Measurements from ENCODE around the gene LIMK1. TPM values are rescaled to one million over a fixed set of nuclear protein-coding genes. Genes with fewer than 3 reads are reported as not detected.

Gene LIMK1
- total RNA-seq, 2 experiments from 2014 or later: 7.8 to 8.2 TPM

DNA sequence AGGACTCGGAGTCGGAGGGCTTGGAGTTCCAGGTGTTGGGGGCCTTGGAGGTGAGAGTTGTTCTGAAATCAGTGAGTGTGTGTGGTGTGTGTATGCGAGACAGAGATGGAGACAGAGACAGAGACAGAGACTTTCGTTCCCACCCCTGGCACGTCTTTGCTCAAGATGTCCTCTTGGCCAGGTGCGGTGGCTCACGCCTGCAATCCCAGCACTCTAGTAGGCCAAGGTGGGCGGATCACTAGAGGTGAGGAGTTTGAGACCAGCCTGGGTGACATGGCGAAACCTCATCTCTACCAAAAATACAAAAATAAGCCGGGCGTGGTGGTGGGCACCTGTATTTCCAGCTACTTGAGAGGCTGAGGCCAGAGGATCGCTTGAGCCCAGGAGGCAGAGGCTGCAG lies 20.0 kb upstream of the LIMK1 start:
- DNase-seq (no peak), ATAC-seq (ENCODE audit: poor library complexity) (no peak)
- POLR2A ChIA-PET: no interaction called here
- intact Hi-C loops (cut with DNase I, micrococcal nuclease): no loop called here
- Histone ChIP-seq H3K4me3 (ENCODE audit: low read length) (no peak overlapping the region), H3K27me3 (ENCODE audit: control insufficient read depth in 1 of 2, insufficient read depth in 2 of 2, low read length in 2 of 2) (no peaks in the 10 kb centered on the region), H3K27ac (ENCODE audit: low read depth in 1 of 2, low read length in 2 of 2) (no peak overlapping the region), H3K4me1 (ENCODE audit: insufficient read depth, low read length) (peaks cover 10% of the 10 kb centered on the region), H3K9me3 (ENCODE audit: control insufficient read depth in 1 of 2, insufficient read depth in 1 of 2, low read length in 2 of 2) (no peaks in the 10 kb centered on the region), H3K36me3 (ENCODE audit: insufficient read depth, low read length) (no peaks in the 10 kb centered on the region)
- Mint-ChIP-seq H3K27me3 (no peaks in the 10 kb centered on the region), H3K4me1 (ENCODE audit: low read depth) (no peaks in the 10 kb centered on the region), H3K36me3 (ENCODE audit: low read depth) (no peaks in the 10 kb centered on the region), H3K9me3 (no peaks in the 10 kb centered on the region), H3K27ac (no peak overlapping the region), H3K4me3 (no peak overlapping the region)
- no peak for TF ChIP-seq CTCF (IDR thresholded peaks at IDR 0.05)
- CTCF ChIA-PET: interaction anchor here (0.6 kb wide), 1 partner anchor 198 kb away, joined by 4 read pairs; no protein-coding TSS in a partner anchor

- no peaks in the 10 kb centered on the region for H3K36me3 ChIP-seq (ENCODE audit: insufficient read depth, low read length)
- no peak overlapping the region for H3K4me3 Mint-ChIP-seq
- peaks cover 10% of the 10 kb centered on the region for H3K4me1 ChIP-seq (ENCODE audit: insufficient read depth, low read length)
- intact Hi-C loops (cut with DNase I, micrococcal nuclease): loop anchor here (5.0 kb wide), 2 partner anchors 38 to 118 kb away; no protein-coding TSS in a partner anchor
- no peaks in the 10 kb centered on the region for H3K27me3 Mint-ChIP-seq
- no peak overlapping the region for H3K4me3 ChIP-seq (ENCODE audit: low read length)
- POLR2A ChIA-PET: no interaction called here
- no peak overlapping the region for H3K27ac Mint-ChIP-seq
- no peaks in the 10 kb centered on the region for H3K9me3 ChIP-seq (ENCODE audit: control insufficient read depth in 1 of 2, insufficient read depth in 1 of 2, low read length in 2 of 2)
- ATAC-seq (ENCODE audit: poor library complexity) (no peak), DNase-seq (no peak)
- H3K36me3 Mint-ChIP-seq (ENCODE audit: low read depth): no peaks in the 10 kb centered on the region
- no peaks in the 10 kb centered on the region for H3K4me1 Mint-ChIP-seq (ENCODE audit: low read depth)
- no peak for TF ChIP-seq CTCF (IDR thresholded peaks at IDR 0.05)
- H3K27ac ChIP-seq (ENCODE audit: low read depth in 1 of 2, low read length in 2 of 2): no peak overlapping the region
- CTCF ChIA-PET: no interaction called here
- no peaks in the 10 kb centered on the region for H3K27me3 ChIP-seq (ENCODE audit: control insufficient read depth in 1 of 2, insufficient read depth in 2 of 2, low read length in 2 of 2)
- no peaks in the 10 kb centered on the region for H3K9me3 Mint-ChIP-seq
Observed at GRCh38 chr7:74064696-74065095, 18.9 kb upstream of the LIMK1 start.

DNA sequence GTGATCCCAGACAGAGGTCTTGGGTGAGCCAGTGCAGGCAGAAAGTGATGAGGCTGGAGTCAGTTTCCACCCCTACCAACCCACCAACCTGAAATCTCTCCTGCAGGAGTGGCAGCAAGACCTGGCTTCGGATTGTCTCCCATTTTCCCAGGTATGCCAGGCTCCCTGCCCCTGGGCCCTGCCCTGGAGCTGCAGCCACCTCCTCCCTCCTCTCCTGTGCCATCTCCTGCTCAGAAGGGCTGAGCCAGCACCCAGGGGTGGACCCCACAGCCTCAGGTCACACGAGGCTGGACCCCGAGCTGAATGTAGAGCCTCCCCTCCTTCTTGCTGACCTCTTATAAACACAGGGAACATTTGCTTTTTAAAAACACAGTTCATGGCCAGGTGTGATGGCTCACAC lies 17.0 kb upstream of the LIMK1 start:
- Histone ChIP-seq H3K36me3 (ENCODE audit: insufficient read depth, low read length) (no peaks in the 10 kb centered on the region), H3K4me3 (ENCODE audit: low read length) (no peak overlapping the region), H3K4me1 (ENCODE audit: insufficient read depth, low read length) (peaks cover 9% of the 10 kb centered on the region), H3K27ac (ENCODE audit: low read depth in 1 of 2, low read length in 2 of 2) (no peak overlapping the region), H3K9me3 (ENCODE audit: control insufficient read depth in 1 of 2, insufficient read depth in 1 of 2, low read length in 2 of 2) (no peaks in the 10 kb centered on the region), H3K27me3 (ENCODE audit: control insufficient read depth in 1 of 2, insufficient read depth in 2 of 2, low read length in 2 of 2) (no peaks in the 10 kb centered on the region)
- no peaks in the 10 kb centered on the region for H3K27me3 Mint-ChIP-seq
- no peak overlapping the region for H3K4me3 Mint-ChIP-seq
- CTCF ChIA-PET: no interaction called here
- no peak for TF ChIP-seq CTCF (IDR thresholded peaks at IDR 0.05)
- DNase-seq (no peak), ATAC-seq (ENCODE audit: poor library complexity) (no peak)
- no peaks in the 10 kb centered on the region for H3K36me3 Mint-ChIP-seq (ENCODE audit: low read depth)
- H3K4me1 Mint-ChIP-seq (ENCODE audit: low read depth): no peaks in the 10 kb centered on the region
- POLR2A ChIA-PET: no interaction called here
- no peak overlapping the region for H3K27ac Mint-ChIP-seq
- H3K9me3 Mint-ChIP-seq: no peaks in the 10 kb centered on the region
- intact Hi-C loops (cut with DNase I, micrococcal nuclease): loop anchor here (5.0 kb wide), 2 partner anchors 36 to 116 kb away; no protein-coding TSS in a partner anchor
